HepG2 (cell line): ENCODE measurements around the gene STPG4. TPM values are rescaled to one million over a fixed set of nuclear protein-coding genes. Genes with fewer than 3 reads are reported as not detected.

ENCODE experiments used
- FOXO4 ChIP-seq: sonication (generic); formaldehyde crosslinking; conservative IDR thresholded peaks from 2 replicates; pipeline ENCODE4 v1.8.1; 2023; ENCODE audit warnings: missing genetic modification reagents
- LCORL ChIP-seq, 2 experiments: fragments of 450-650 bp in 1 of 2; sonication (generic) in 1 of 2; formaldehyde crosslinking in 1 of 2; IDR thresholded peaks; 2 replicates each; pipeline versions ENCODE4 v1.5.0 to v1.6.1; 2017 to 2020; ENCODE audit warnings: antibody characterized with exemption in 1 of 2, missing genetic modification reagents in 1 of 2
- MED13 ChIP-seq: sonication (generic); formaldehyde crosslinking; IDR thresholded peaks from 2 replicates; pipeline ENCODE4 v1.5.0; 2020; ENCODE audit warnings: missing genetic modification reagents
- MEIS2 ChIP-seq: sonication (generic); formaldehyde crosslinking; IDR thresholded peaks from 2 replicates; pipeline ENCODE4 v1.9.0; 2021; ENCODE audit warnings: mild to moderate bottlenecking, missing genetic modification reagents
- POGK ChIP-seq: sonication (generic); formaldehyde crosslinking; conservative IDR thresholded peaks from 2 replicates; pipeline ENCODE4 v1.8.0; 2022; ENCODE audit warnings: mild to moderate bottlenecking, moderate library complexity, missing genetic modification reagents
- PRDM15 ChIP-seq: sonication (generic); formaldehyde crosslinking; IDR thresholded peaks from 2 replicates; pipeline ENCODE4 v1.4.0; 2020; ENCODE audit warnings: missing genetic modification reagents
- SMC3 ChIP-seq: IDR thresholded peaks from 2 replicates; pipeline ENCODE4 v1.6.1; 2011; ENCODE audit warnings: low read length, improper control_type of control experiment
- ZNF280D ChIP-seq: sonication (generic); formaldehyde crosslinking; IDR thresholded peaks from 2 replicates; pipeline ENCODE4 v1.5.1; 2020; ENCODE audit warnings: mild to moderate bottlenecking, missing genetic modification reagents
- ZNF577 ChIP-seq: sonication (generic); formaldehyde crosslinking; IDR thresholded peaks from 2 replicates; pipeline ENCODE4 v1.4.0; 2020; ENCODE audit warnings: mild to moderate bottlenecking, low read depth, missing genetic modification reagents, borderline replicate concordance
- ZNF710 ChIP-seq: sonication (generic); formaldehyde crosslinking; IDR thresholded peaks from 2 replicates; pipeline ENCODE4 v1.5.0; 2020; ENCODE audit warnings: mild to moderate bottlenecking, missing genetic modification reagents, borderline replicate concordance
- ZSCAN30 ChIP-seq: sonication (generic); formaldehyde crosslinking; IDR thresholded peaks from 2 replicates; pipeline ENCODE4 v1.5.0; 2020; ENCODE audit warnings: mild to moderate bottlenecking, missing genetic modification reagents
- polyA plus RNA-seq, 8 experiments: library from polyadenylated mRNA; depleted of rRNA in 3 of 8; stranded (reverse) in 7 of 8; unstranded in 1 of 8; fragments of >200 nt; fragmentation: Illumina TruSeq in 4 of 8; extraction: Trizol in 4 of 8; gene quantifications; 2 replicates each; pipeline versions ENCODE4 v1.2.1 to v1.2.3, GENCODE V29; 2011 to 2016; ENCODE audit warnings: low read depth in 4 of 8, missing spikeins in 1 of 8, mixed read lengths in 1 of 8; ENCODE audit not compliant: insufficient read depth in 1 of 8
- total RNA-seq, 5 experiments: library from RNA; depleted of rRNA; stranded (reverse); fragments of >200 nt; fragmentation: Illumina TruSeq; extraction: Trizol; gene quantifications; 2 replicates each; pipeline ENCODE4 v1.2.3, GENCODE V29; 2016; ENCODE audit warnings: low read depth in 1 of 5
- TF ChIP-seq, protein P1 (sequence below): sonication (generic); formaldehyde crosslinking; IDR thresholded peaks from 2 replicates; pipeline ENCODE4 v1.4.0; 2020; ENCODE audit warnings: missing genetic modification reagents, mild to moderate bottlenecking, borderline replicate concordance

Gene STPG4
- total and polyA plus RNA-seq, 2 of the 13 experiments (the other 11 are each of a cell fraction or from before 2014, with no cell fraction given) = 0.11 to 0.15 TPM

GRCh38 chr2:47174733-47175361 lies 19.7 kb upstream of the STPG4 start (continued):
- TF ChIP-seq PRDM15 (CRISPR knock-in tag) (peak; percentile 47; the same call in 1 of the 2 replicates), ZSCAN30 (CRISPR knock-in tag) (no peak), ZNF710 (CRISPR knock-in tag) (peak; percentile 14; the same call in 1 of the 2 replicates), SMC3 (0 out of 2 replicates have a peak, but pooled peaks have one; percentile 1), LCORL (IDR thresholded peaks at IDR 0.05) (no peak), LCORL (CRISPR knock-in tag; IDR thresholded peaks at IDR 0.05) (peak; percentile 31; the same call in 1 of the 2 replicates), FOXO4 (CRISPR knock-in tag) (no peak), MEIS2 (CRISPR knock-in tag) (no peak), ZNF280D (no peak), MED13 (0 out of 2 replicates have a peak, but pooled peaks have one; percentile 11), ZNF577 (CRISPR knock-in tag) (no peak), POGK (CRISPR knock-in tag) (no peak)
- TF ChIP-seq, protein P1, sequence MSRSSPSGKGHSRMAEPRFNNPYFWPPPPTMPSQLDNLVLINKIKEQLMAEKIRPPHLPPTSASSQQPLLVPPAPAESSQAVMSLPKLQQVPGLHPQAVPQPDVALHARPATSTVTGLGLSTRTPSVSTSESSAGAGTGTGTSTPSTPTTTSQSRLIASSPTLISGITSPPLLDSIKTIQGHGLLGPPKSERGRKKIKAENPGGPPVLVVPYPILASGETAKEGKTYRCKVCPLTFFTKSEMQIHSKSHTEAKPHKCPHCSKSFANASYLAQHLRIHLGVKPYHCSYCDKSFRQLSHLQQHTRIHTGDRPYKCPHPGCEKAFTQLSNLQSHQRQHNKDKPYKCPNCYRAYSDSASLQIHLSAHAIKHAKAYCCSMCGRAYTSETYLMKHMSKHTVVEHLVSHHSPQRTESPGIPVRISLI (CRISPR knock-in tag) = peak; percentile 65; the same call in 1 of the 2 replicates
